Panc1 (cell line): ENCODE measurements around the gene ZCCHC17. TPM values are rescaled to one million over a fixed set of nuclear protein-coding genes. Genes with fewer than 3 reads are reported as not detected.

Experiments used
- ATAC-seq: fragments of 200-7000 bp; cut with Tn5 transposase; 2 replicates; pipeline ENCODE4 v1.9.1; 2020; ENCODE audit warnings: mild to moderate bottlenecking, moderate library complexity
- BruUV-seq: library from RNA; stranded (reverse); fragments of 400-500 nt; replicated peaks from 2 replicates; lab custom pipeline; 2021; lab: Mats Ljungman, UMichigan
- CTCF ChIA-PET: fragments of 300-600 bp; sonication (Branson Sonifier 250); formaldehyde crosslinking; loops from one replicate; lab custom pipeline; 2022; ENCODE audit warnings: antibody characterized with exemption; lab: Charles Lee
- POLR2A ChIA-PET: fragments of 300-600 bp; sonication (Branson Sonifier 250); formaldehyde crosslinking; loops from one replicate; lab custom pipeline; 2022; ENCODE audit warnings: antibody characterized with exemption; lab: Charles Lee
- DNase-seq: peaks from one replicate; pipeline ENCODE4 v3.0.0-alpha.2; 2010; ENCODE audit warnings: low read depth, low spot score
- H3K27ac ChIP-seq: 2 replicates; pipeline ENCODE4 v1.5.1; 2011; ENCODE audit warnings: mild to moderate bottlenecking, low read length, inconsistent platforms
- H3K27me3 ChIP-seq: fragments of 200-500 bp; sonication (Bioruptor generic); 2 replicates; pipeline ENCODE4 v1.6.0; 2014; ENCODE audit warnings: low read length, inconsistent platforms; ENCODE audit not compliant: control insufficient read depth, insufficient read depth
- H3K36me3 ChIP-seq: fragments of 200-500 bp; sonication (Bioruptor generic); 2 replicates; pipeline ENCODE4 v1.5.1; 2014; ENCODE audit warnings: inconsistent platforms, mild to moderate bottlenecking, low read length, moderate library complexity; ENCODE audit not compliant: control insufficient read depth, insufficient read depth
- H3K4me1 ChIP-seq: 2 replicates; pipeline ENCODE4 v1.5.1; 2011; ENCODE audit warnings: inconsistent platforms, mild to moderate bottlenecking, low read length, moderate library complexity; ENCODE audit not compliant: control insufficient read depth, insufficient read depth
- H3K4me3 ChIP-seq, 2 experiments: 2 replicates each; pipeline ENCODE4 v1.5.1; 2011 to 2012; ENCODE audit warnings: low read depth in 2 of 2, low read length in 2 of 2, mild to moderate bottlenecking in 2 of 2, inconsistent platforms in 1 of 2, moderate library complexity in 1 of 2
- H3K9me3 ChIP-seq: fragments of 200-500 bp; sonication (Bioruptor generic); 2 replicates; pipeline ENCODE4 v1.5.1; 2014; ENCODE audit warnings: low read depth, mild to moderate bottlenecking, inconsistent platforms, low read length, moderate library complexity; ENCODE audit not compliant: control insufficient read depth, insufficient read depth
- POLR2AphosphoS5 ChIP-seq: IDR thresholded peaks from 2 replicates; pipeline ENCODE4 v1.6.1; 2012; ENCODE audit warnings: mild to moderate bottlenecking, low read depth, low read length, moderate library complexity
- SIN3A ChIP-seq: IDR thresholded peaks from 2 replicates; pipeline ENCODE4 v1.6.1; 2012; ENCODE audit warnings: low read depth, mild to moderate bottlenecking, low read length, moderate library complexity, borderline replicate concordance; ENCODE audit not compliant: insufficient read depth
- TCF7L2 ChIP-seq: IDR thresholded peaks from 2 replicates; pipeline ENCODE4 v1.6.1; 2011; ENCODE audit warnings: mild to moderate bottlenecking, low read depth, low read length, inconsistent platforms
- in situ Hi-C: cut with HindIII; loops from 2 replicates; pipeline ENCODE4 v1.10.0; 2016; ENCODE audit warnings: low sequenced_read_pairs, low pct_unique_long_range_greater_than_20kb
- intact Hi-C: fragments of 100-400 bp; cut with micrococcal nuclease; formaldehyde crosslinking; loops from one replicate; pipeline ENCODE4 v1.10.0; 2022; ENCODE audit not compliant: unreplicated experiment
- total RNA-seq: library from RNA; stranded (reverse); gene quantifications from one replicate; pipeline ENCODE4 v1.2.1, GENCODE V29; 2021; ENCODE audit not compliant: unreplicated experiment
- TF ChIP-seq, protein P1 (sequence below): fragments of 450-650 bp; IDR thresholded peaks from 2 replicates; pipeline ENCODE4 v1.5.1; 2017; ENCODE audit warnings: mild to moderate bottlenecking
- TF ChIP-seq, protein P2 (sequence below), 2 experiments: IDR thresholded peaks; 2 replicates each; pipeline ENCODE4 v1.6.1; 2011 to 2012; ENCODE audit warnings: low read depth in 2 of 2, control low read depth in 1 of 2, low read length in 1 of 2, mild to moderate bottlenecking in 1 of 2, moderate library complexity in 1 of 2; ENCODE audit not compliant: insufficient read depth in 1 of 2

ZCCHC17 gene
- total RNA-seq, 1 experiment from 2014 or later = 30.6 TPM

DNA sequence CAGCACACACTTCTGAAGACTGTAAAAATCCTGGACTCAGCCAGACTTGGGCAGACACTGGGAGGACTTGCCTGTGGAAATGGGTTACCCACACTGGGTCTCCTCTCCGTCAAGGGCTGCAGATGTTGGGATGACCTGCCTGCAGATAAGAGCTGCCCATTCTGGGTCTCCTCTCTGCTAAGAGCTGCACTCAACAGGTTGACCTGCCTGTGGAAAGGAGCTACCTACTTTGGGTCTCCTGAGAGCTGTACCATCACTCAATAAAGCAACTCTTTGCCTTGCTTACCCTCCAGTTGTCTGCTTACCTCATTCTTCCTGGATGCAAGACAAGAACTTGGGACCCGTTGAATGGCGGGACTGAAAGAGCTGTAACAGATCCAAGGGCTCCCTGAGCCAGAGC, 28.2 kb downstream of the ZCCHC17 start:
- intact Hi-C loops (no loop called here), in situ Hi-C loops (no loop called here)
- H3K27me3 ChIP-seq = no peaks in the 10 kb centered on the region
- ChIA-PET CTCF (no interaction called here), POLR2A (no interaction called here)
- no peaks in the 10 kb centered on the region for H3K4me1 ChIP-seq
- no peak overlapping the region for H3K4me3 ChIP-seq
- no peak for DNase-seq
- H3K9me3 ChIP-seq = no peaks in the 10 kb centered on the region
- peaks cover 4% of the 10 kb centered on the region; the same call in 1 of the 2 replicates for H3K36me3 ChIP-seq
- TF ChIP-seq SIN3A (no peak), POLR2AphosphoS5 (no peak), TCF7L2 (no peak)
- TF ChIP-seq, protein P1, sequence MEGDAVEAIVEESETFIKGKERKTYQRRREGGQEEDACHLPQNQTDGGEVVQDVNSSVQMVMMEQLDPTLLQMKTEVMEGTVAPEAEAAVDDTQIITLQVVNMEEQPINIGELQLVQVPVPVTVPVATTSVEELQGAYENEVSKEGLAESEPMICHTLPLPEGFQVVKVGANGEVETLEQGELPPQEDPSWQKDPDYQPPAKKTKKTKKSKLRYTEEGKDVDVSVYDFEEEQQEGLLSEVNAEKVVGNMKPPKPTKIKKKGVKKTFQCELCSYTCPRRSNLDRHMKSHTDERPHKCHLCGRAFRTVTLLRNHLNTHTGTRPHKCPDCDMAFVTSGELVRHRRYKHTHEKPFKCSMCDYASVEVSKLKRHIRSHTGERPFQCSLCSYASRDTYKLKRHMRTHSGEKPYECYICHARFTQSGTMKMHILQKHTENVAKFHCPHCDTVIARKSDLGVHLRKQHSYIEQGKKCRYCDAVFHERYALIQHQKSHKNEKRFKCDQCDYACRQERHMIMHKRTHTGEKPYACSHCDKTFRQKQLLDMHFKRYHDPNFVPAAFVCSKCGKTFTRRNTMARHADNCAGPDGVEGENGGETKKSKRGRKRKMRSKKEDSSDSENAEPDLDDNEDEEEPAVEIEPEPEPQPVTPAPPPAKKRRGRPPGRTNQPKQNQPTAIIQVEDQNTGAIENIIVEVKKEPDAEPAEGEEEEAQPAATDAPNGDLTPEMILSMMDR = no peak
- TF ChIP-seq, protein P2, sequence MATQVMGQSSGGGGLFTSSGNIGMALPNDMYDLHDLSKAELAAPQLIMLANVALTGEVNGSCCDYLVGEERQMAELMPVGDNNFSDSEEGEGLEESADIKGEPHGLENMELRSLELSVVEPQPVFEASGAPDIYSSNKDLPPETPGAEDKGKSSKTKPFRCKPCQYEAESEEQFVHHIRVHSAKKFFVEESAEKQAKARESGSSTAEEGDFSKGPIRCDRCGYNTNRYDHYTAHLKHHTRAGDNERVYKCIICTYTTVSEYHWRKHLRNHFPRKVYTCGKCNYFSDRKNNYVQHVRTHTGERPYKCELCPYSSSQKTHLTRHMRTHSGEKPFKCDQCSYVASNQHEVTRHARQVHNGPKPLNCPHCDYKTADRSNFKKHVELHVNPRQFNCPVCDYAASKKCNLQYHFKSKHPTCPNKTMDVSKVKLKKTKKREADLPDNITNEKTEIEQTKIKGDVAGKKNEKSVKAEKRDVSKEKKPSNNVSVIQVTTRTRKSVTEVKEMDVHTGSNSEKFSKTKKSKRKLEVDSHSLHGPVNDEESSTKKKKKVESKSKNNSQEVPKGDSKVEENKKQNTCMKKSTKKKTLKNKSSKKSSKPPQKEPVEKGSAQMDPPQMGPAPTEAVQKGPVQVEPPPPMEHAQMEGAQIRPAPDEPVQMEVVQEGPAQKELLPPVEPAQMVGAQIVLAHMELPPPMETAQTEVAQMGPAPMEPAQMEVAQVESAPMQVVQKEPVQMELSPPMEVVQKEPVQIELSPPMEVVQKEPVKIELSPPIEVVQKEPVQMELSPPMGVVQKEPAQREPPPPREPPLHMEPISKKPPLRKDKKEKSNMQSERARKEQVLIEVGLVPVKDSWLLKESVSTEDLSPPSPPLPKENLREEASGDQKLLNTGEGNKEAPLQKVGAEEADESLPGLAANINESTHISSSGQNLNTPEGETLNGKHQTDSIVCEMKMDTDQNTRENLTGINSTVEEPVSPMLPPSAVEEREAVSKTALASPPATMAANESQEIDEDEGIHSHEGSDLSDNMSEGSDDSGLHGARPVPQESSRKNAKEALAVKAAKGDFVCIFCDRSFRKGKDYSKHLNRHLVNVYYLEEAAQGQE (IDR thresholded peaks at IDR 0.05; ENCODE audit: insufficient read depth in 1 of 2, low read depth in 2 of 2, low read length in 1 of 2) = no peak
- no peak overlapping the region for H3K27ac ChIP-seq
- no TSS peak for BruUV-seq
- ATAC-seq = no peak

DNA sequence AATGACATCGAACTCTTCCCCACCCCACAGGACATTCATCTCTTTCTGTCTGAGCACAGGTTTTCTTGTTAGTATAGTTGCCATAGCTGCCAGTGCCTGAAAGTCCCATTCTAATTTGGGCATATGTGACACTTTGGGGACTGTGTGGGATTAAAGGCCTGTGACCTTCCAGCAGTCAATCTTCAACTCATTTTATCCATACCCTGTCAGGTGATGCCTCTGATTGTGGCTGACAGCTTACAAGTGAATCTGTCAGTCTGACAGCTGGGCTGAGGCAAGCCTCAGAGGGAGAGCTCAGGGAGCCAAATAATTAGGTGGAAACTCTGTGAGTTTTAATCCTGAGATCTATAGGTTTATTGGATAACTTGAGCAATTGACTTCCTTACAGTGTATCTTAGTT, 29.6 kb downstream of the ZCCHC17 start:
- no peak for DNase-seq
- Histone ChIP-seq H3K4me3 (no peak overlapping the region), H3K27me3 (no peaks in the 10 kb centered on the region), H3K4me1 (no peaks in the 10 kb centered on the region), H3K9me3 (no peaks in the 10 kb centered on the region), H3K27ac (no peak overlapping the region), H3K36me3 (no peaks in the 10 kb centered on the region; the same call in 1 of the 2 replicates)
- TF ChIP-seq, protein P2 (IDR thresholded peaks at IDR 0.05; ENCODE audit: insufficient read depth in 1 of 2, low read depth in 2 of 2, low read length in 1 of 2) = no peak
- no peak for TF ChIP-seq POLR2AphosphoS5
- ChIA-PET POLR2A (interaction anchor here (0.6 kb wide), 1 partner anchor 428 kb away, joined by 3 read pairs; no protein-coding TSS in a partner anchor), CTCF (no interaction called here)
- no peak for ATAC-seq
- BruUV-seq = no TSS peak
- in situ Hi-C loops (no loop called here), intact Hi-C loops (no loop called here)
